WERI-Rb-1 (cell line): ENCODE results near the gene ADISSP.

Source experiments
- DNase-seq: peaks from one replicate; pipeline ENCODE4 v3.0.0-alpha.2; 2020
- H3K27ac ChIP-seq: fragments of 250-450 bp; sonication (Bioruptor Pico); 2 replicates; pipeline ENCODE4 v1.5.1; 2020; ENCODE audit warnings: mild to moderate bottlenecking, moderate library complexity
- H3K27me3 ChIP-seq: fragments of 250-450 bp; sonication (Bioruptor Pico); 2 replicates; pipeline ENCODE4 v1.5.1; 2021; ENCODE audit warnings: mild to moderate bottlenecking, low read depth, moderate library complexity; ENCODE audit not compliant: insufficient read depth, severe bottlenecking
- H3K36me3 ChIP-seq: fragments of 250-450 bp; sonication (Bioruptor Pico); 2 replicates; pipeline ENCODE4 v1.5.1; 2020; ENCODE audit warnings: mild to moderate bottlenecking, moderate library complexity
- H3K4me3 ChIP-seq: 2 replicates; pipeline ENCODE4 v1.5.1; 2011; ENCODE audit warnings: low read depth, mild to moderate bottlenecking, control low read depth, low read length
- H3K9me3 ChIP-seq: fragments of 250-450 bp; sonication (Bioruptor Pico); 2 replicates; pipeline ENCODE4 v1.5.1; 2021; ENCODE audit warnings: mild to moderate bottlenecking, moderate library complexity; ENCODE audit not compliant: severe bottlenecking
- TF ChIP-seq, protein P1 (sequence below): IDR thresholded peaks from 2 replicates; pipeline ENCODE4 v1.5.1; 2011; ENCODE audit warnings: low read depth, mild to moderate bottlenecking, control low read depth, inconsistent platforms, low read length

Gene ADISSP

DNA sequence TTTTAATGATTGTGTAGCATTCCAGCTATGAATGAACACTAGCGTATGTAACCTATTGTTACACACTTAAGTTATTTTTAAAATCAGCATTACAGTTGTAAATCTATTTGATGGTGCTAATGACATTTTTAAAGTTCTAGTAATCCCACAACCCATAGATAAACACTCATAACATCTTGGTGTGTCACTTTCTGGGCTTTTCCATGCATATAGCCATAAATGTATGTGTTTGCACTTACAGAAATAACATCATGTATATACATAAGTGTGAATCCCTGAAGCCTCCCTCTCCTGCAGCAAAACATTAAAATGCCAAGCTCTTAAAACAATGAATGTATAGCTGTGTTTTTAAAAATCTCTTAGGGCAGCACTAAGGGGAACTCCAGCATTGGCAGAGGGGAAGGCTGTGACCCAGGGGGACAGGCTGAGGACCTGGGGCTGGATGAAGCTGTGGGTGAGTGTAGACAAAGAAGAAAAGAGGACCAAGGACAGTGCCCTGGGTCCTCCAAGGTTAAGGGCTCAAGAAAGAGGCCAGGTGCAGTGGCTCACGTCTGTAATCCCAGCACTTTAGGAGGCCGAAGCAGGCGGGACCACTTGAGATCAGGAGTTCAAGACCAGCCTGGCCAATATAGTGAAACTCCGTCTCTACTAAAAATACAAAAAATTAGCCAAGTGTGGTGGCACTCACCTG is 19.9 kb upstream of the ADISSP start:
- peak overlapping the region; percentile 9 for H3K27ac ChIP-seq
- TF ChIP-seq, protein P1, sequence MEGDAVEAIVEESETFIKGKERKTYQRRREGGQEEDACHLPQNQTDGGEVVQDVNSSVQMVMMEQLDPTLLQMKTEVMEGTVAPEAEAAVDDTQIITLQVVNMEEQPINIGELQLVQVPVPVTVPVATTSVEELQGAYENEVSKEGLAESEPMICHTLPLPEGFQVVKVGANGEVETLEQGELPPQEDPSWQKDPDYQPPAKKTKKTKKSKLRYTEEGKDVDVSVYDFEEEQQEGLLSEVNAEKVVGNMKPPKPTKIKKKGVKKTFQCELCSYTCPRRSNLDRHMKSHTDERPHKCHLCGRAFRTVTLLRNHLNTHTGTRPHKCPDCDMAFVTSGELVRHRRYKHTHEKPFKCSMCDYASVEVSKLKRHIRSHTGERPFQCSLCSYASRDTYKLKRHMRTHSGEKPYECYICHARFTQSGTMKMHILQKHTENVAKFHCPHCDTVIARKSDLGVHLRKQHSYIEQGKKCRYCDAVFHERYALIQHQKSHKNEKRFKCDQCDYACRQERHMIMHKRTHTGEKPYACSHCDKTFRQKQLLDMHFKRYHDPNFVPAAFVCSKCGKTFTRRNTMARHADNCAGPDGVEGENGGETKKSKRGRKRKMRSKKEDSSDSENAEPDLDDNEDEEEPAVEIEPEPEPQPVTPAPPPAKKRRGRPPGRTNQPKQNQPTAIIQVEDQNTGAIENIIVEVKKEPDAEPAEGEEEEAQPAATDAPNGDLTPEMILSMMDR: no peak
- H3K4me3 ChIP-seq: peak overlapping the region; percentile 67
- H3K27me3 ChIP-seq: no peaks in the 10 kb centered on the region
- no peak for DNase-seq
- peaks cover 14% of the 10 kb centered on the region for H3K36me3 ChIP-seq
- no peaks in the 10 kb centered on the region for H3K9me3 ChIP-seq

DNA sequence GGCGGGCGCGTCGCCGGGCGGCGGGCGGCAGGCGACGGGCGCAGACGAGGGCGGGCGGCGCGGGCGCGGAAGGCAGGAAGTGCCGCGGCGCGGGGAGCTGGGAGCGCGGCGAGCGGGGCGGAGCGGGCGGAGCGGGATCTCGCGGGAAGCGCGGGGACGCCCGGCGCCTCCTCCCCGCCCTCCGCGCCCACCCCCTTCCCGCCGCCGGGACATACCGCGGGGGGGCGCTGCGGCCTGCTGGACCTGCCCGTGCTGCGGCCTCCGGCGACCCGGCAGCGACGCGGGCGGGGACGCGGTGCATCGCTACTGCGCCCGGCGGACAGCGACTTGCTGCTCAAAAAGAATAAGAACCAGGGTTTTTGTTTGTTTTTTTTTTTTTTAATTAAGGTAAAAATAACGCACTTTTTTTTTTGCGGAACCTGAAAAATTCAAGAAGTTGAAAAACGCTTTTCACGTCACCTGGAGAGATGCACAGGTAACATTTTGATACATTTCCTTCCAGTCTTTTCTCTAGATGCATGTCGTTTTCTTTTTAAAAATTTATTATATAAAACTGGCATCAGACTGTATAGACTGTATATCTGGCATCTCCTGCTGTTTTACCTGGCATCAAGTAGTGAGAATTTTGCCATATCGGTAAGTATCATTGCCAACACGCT is 19.2 kb upstream of the ADISSP start, which contains the start of gene CENPB:
CENPB (minus strand) TSS at position 76 of the 659 bp plus-strand sequence. CDS start 257 bp downstream, outside the sequence.
- H3K4me3 ChIP-seq: peak within 1 kb of the TSS; percentile 67
- TF ChIP-seq, protein P1: peak; percentile 68
- H3K9me3 ChIP-seq: no peaks in the 10 kb centered on the region
- H3K36me3 ChIP-seq: peaks cover 14% of the 10 kb centered on the region
- H3K27me3 ChIP-seq: no peaks in the 10 kb centered on the region
- DNase-seq: peak; percentile 83
- H3K27ac ChIP-seq: peak within 1 kb of the TSS; percentile 78

DNA sequence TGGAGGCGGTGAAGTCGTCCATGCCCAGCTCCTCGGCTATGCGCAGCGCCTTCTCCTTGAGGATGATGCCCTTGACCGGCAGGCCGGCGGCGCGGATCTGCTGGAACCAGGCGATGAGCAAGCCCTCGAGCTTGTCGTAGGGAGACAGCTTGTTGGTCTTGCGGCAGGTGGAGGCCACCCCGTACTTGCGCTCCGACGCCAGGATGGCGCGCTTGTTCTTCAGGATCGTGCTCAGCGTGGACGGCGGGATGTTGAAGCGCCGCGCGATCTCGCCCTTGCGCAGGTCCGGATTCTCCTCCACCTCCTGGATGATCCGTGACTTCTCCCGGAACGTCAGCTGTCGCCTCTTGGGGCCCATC is 18.6 kb upstream of the ADISSP start:
- H3K4me3 ChIP-seq: peak overlapping the region; percentile 52
- DNase-seq: peak; percentile 54
- no peaks in the 10 kb centered on the region for H3K27me3 ChIP-seq
- peak overlapping the region; percentile 78 for H3K27ac ChIP-seq
- H3K36me3 ChIP-seq: peaks cover 14% of the 10 kb centered on the region
- TF ChIP-seq, protein P1: no peak
- H3K9me3 ChIP-seq: no peaks in the 10 kb centered on the region

DNA sequence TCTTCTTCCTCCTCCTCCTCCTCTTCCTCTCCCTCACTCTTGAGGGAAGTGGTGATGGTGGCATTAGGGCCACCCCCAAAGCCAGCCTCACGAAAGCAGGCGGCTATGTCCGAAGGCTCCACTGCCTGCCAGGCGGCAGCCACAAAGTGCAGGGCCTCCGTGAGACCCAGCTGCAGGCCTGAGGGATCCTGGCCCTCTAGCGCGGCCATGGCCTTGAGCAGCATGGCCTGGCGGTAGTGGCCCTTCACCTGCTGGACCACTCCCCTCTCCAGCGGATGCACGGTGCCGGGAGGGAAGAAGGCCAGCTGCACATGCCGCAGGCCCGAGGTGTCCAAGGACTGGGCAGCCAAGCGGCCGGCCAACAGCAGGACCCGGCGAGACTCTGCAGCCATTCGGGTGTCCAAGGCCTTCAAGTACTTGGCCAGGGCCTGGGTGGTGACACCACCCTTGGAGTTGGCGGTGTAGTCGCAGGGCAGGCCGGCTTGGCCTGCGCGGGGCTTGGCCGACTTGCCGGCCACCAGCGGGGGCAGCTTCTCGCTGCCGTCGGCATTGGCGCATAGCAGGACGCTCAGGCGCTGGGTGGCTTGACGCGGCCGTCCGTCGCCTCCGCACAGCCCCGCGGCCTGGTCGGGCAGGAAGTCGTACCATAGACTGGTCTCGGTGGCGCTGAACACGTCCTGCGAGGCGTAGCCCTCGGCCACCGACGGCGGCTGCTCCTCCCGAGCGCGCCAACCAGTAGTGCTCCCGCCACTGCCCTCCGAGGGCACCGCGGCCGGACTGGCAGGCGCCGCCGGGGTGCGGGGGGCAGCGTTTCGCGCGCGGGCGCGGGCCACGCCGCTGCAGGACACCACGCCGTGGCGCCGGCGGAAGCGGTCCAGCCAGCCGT is 17.9 kb upstream of the ADISSP start:
- Histone ChIP-seq H3K36me3 (peaks cover 14% of the 10 kb centered on the region), H3K27me3 (no peaks in the 10 kb centered on the region), H3K4me3 (peak overlapping the region; percentile 52), H3K9me3 (no peaks in the 10 kb centered on the region), H3K27ac (peak overlapping the region; percentile 78)
- DNase-seq: no peak
- TF ChIP-seq, protein P1: no peak

DNA sequence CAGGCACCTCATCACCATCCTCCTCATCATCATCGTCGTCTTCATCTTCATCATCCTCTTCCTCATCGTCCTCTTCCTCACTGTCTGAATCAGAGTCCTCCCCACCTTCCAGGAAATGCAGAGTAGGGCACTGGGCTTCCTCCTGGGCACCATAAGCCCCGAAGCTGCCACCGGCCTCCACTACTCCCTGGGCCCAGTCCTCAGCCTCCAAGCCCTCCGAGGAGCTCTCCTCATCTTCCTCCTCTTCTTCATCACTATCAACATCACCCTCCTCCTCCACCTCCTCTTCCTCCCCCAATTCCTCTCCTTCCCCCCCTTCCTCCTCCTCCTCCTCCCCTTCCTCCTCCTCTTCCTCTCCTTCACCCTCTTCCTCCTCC is 17.3 kb upstream of the ADISSP start:
- H3K27me3 ChIP-seq: no peaks in the 10 kb centered on the region
- peaks cover 14% of the 10 kb centered on the region for H3K36me3 ChIP-seq
- H3K9me3 ChIP-seq: no peaks in the 10 kb centered on the region
- H3K4me3 ChIP-seq: no peak overlapping the region
- H3K27ac ChIP-seq: no peak overlapping the region
- TF ChIP-seq, protein P1: no peak
- DNase-seq: no peak
